ENCODE measurements around the gene NT5E. TPM values are rescaled to one million over a fixed set of nuclear protein-coding genes. Genes with fewer than 3 reads are reported as not detected.

NT5E gene
- total and polyA plus RNA-seq, 2 experiments from 2014 or later = 0.18 to 1.5 TPM

GRCh38 chr6:85435851-85436250 is 14.0 kb upstream of the NT5E start:
- H3K27me3 ChIP-seq (ENCODE audit: insufficient read depth) = no peaks in the 10 kb centered on the region
- H3K27ac ChIP-seq (ENCODE audit: low read depth) = no peak overlapping the region
- no peaks in the 10 kb centered on the region for H3K36me3 ChIP-seq (ENCODE audit: insufficient read depth)
- TF ChIP-seq NANOG (IDR thresholded peaks at IDR 0.05; ENCODE audit: borderline replicate concordance) (no peak), CTCF (conservative IDR thresholded peaks at IDR 0.05; ENCODE audit: low read depth in 2 of 2) (no peak), EZH2phosphoT487 (IDR thresholded peaks at IDR 0.05; ENCODE audit: unreplicated experiment) (no peak), JUNB (IDR thresholded peaks at IDR 0.05; ENCODE audit: unreplicated experiment) (no peak), ZNF331 (CRISPR knock-in tag; IDR thresholded peaks at IDR 0.05; ENCODE audit: low read depth) (no peak), REST (IDR thresholded peaks at IDR 0.05; ENCODE audit: unreplicated experiment) (no peak), POLR2AphosphoS5 (IDR thresholded peaks at IDR 0.05; ENCODE audit: low read depth) (no peak), ETS1 (IDR thresholded peaks at IDR 0.05) (no peak), ZNF114 (CRISPR knock-in tag; IDR thresholded peaks at IDR 0.05) (no peak), CREB1 (CRISPR knock-in tag; IDR thresholded peaks at IDR 0.05; ENCODE audit: low read depth) (no peak), EZH2 (IDR thresholded peaks at IDR 0.05; ENCODE audit: low read depth, unreplicated experiment) (no peak), ZNF462 (CRISPR knock-in tag; IDR thresholded peaks at IDR 0.05) (no peak), STAT1 (IDR thresholded peaks at IDR 0.05; ENCODE audit: unreplicated experiment) (no peak)
- H3K4me2 ChIP-seq = no peak overlapping the region
- H3K79me2 ChIP-seq (replicated peaks; ENCODE audit: insufficient read depth) = no peaks in the 10 kb centered on the region
- no peak overlapping the region for H3K4me3 ChIP-seq
- Mint-ChIP-seq H3K9me3 (peaks cover 17% of the 10 kb centered on the region; the same call in 2 of the 3 replicates), H3K4me3 (no peak overlapping the region), H3K27me3 (ENCODE audit: insufficient read depth, low read depth, poor library complexity) (peaks cover 1% of the 10 kb centered on the region), H3K36me3 (ENCODE audit: low read depth) (no peaks in the 10 kb centered on the region), H3K4me1 (peaks cover 5% of the 10 kb centered on the region; the same call in 1 of the 3 replicates), H3K27ac (no peak overlapping the region)
- no peaks in the 10 kb centered on the region for H4K20me1 ChIP-seq (replicated peaks; ENCODE audit: insufficient read depth)
- H3F3A ChIP-seq (replicated peaks; ENCODE audit: low read depth) = no peaks in the 10 kb centered on the region
- 0 out of 2 replicates have a peak overlapping the region, but pooled peaks have one; percentile 40 for H2AFZ ChIP-seq
- no peak for DNase-seq (ENCODE audit: low spot score)
- no peaks in the 10 kb centered on the region for H3K9me2 ChIP-seq (ENCODE audit: insufficient read depth)
- ATAC-seq = no peak
- no peaks in the 10 kb centered on the region for H3K4me1 ChIP-seq (ENCODE audit: insufficient read depth)
